Measurements from ENCODE around the gene GRID2.

DNA sequence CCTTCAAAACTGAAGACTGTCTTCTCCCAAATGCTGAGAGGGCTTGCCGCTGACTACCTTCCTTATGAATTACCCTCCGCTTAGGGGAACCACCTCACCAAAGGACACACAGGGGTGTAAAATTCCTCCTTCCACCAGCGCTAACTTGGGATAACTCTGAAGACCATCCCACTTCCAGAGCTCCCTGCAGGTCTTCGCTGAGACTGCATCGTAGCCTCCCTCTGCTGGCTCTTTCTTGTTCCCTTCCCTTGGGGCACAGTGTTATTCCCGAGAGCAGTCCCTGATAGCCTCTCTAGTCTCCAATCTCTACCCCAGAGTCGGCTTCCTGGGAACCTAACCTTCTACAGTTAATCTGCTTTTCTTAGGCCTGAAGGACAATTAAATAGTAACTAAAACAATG lies 799.3 kb downstream of the GRID2 start:
- TF ChIP-seq, protein P1, sequence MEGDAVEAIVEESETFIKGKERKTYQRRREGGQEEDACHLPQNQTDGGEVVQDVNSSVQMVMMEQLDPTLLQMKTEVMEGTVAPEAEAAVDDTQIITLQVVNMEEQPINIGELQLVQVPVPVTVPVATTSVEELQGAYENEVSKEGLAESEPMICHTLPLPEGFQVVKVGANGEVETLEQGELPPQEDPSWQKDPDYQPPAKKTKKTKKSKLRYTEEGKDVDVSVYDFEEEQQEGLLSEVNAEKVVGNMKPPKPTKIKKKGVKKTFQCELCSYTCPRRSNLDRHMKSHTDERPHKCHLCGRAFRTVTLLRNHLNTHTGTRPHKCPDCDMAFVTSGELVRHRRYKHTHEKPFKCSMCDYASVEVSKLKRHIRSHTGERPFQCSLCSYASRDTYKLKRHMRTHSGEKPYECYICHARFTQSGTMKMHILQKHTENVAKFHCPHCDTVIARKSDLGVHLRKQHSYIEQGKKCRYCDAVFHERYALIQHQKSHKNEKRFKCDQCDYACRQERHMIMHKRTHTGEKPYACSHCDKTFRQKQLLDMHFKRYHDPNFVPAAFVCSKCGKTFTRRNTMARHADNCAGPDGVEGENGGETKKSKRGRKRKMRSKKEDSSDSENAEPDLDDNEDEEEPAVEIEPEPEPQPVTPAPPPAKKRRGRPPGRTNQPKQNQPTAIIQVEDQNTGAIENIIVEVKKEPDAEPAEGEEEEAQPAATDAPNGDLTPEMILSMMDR (conservative IDR thresholded peaks at IDR 0.05 in 1 of 2, IDR thresholded peaks at IDR 0.05 in 1 of 2; ENCODE audit: low read depth in 1 of 2, low read length in 2 of 2) = no peak
- no peak for TF ChIP-seq EZH2 (IDR thresholded peaks at IDR 0.05; ENCODE audit: low read length, missing control alignments)

Data from fibroblast of lung (primary cell).